Keratinocyte (primary cell): ENCODE results near the gene HLA-DPB1. TPM values are rescaled to one million over a fixed set of nuclear protein-coding genes. Genes with fewer than 3 reads are reported as not detected.

Experiments used
- DNase-seq: peaks from one replicate; pipeline ENCODE4 v3.0.0-alpha.2; 2011; ENCODE audit warnings: low read depth, missing footprints, low spot score
- FAIRE-seq: peaks from 2 replicates; lab custom pipeline; 2011; peaks lifted over from hg19 to GRCh38; lab: Jason Lieb, UNC
- H2AFZ ChIP-seq: 2 replicates; pipeline ENCODE4 v1.6.0; 2012; ENCODE audit warnings: low read length, control low read depth, inconsistent platforms; ENCODE audit not compliant: control insufficient read depth
- H3K27ac ChIP-seq: 2 replicates; pipeline ENCODE4 v1.5.1; 2011; ENCODE audit warnings: low read length; ENCODE audit not compliant: control insufficient read depth, insufficient read depth
- H3K27me3 ChIP-seq: 3 replicates; pipeline ENCODE4 v1.6.0; 2011; ENCODE audit warnings: low read length; ENCODE audit not compliant: control insufficient read depth, insufficient read depth; ENCODE audit errors: extremely low read depth
- H3K36me3 ChIP-seq, 2 experiments: 2 replicates in 1 of 2; 3 replicates in 1 of 2; pipeline ENCODE4 v1.5.1; 2011; ENCODE audit warnings: low read length in 2 of 2, mild to moderate bottlenecking in 1 of 2; ENCODE audit not compliant: control insufficient read depth in 2 of 2, insufficient read depth in 2 of 2; ENCODE audit errors: extremely low read depth in 1 of 2
- H3K4me1 ChIP-seq: 3 replicates; pipeline ENCODE4 v1.5.1; 2011; ENCODE audit warnings: low read length; ENCODE audit not compliant: control insufficient read depth, insufficient read depth; ENCODE audit errors: extremely low read depth
- H3K4me2 ChIP-seq: 3 replicates; pipeline ENCODE4 v1.6.0; 2011; ENCODE audit warnings: low read depth, low read length; ENCODE audit not compliant: control insufficient read depth, insufficient read depth; ENCODE audit errors: extremely low read depth
- H3K4me3 ChIP-seq, 3 experiments: fragments of 200-600 bp in 1 of 3; sonication (generic) in 1 of 3; 2 replicates in 2 of 3; 3 replicates in 1 of 3; pipeline ENCODE4 v1.5.1; 2011 to 2016; ENCODE audit warnings: low read length in 3 of 3, mild to moderate bottlenecking in 3 of 3, control low read depth in 2 of 3, inconsistent platforms in 1 of 3, low read depth in 1 of 3, mixed read lengths in 1 of 3, mixed run types in 1 of 3, moderate library complexity in 1 of 3; ENCODE audit not compliant: control insufficient read depth in 2 of 3, insufficient read depth in 2 of 3; ENCODE audit errors: extremely low read depth in 1 of 3
- H3K79me2 ChIP-seq: 2 replicates; pipeline ENCODE4 v1.6.0; 2012; ENCODE audit warnings: low read length; ENCODE audit not compliant: control insufficient read depth, insufficient read depth
- H3K9ac ChIP-seq: 3 replicates; pipeline ENCODE4 v1.6.0; 2011; ENCODE audit warnings: low read length; ENCODE audit not compliant: control insufficient read depth, insufficient read depth; ENCODE audit errors: extremely low read depth
- H3K9me1 ChIP-seq: 3 replicates; pipeline ENCODE4 v1.6.0; 2011; ENCODE audit warnings: low read length; ENCODE audit not compliant: control insufficient read depth, insufficient read depth; ENCODE audit errors: extremely low read depth
- H3K9me3 ChIP-seq: 2 replicates; pipeline ENCODE4 v1.5.1; 2012; ENCODE audit warnings: low read depth, low read length; ENCODE audit not compliant: control insufficient read depth
- H4K20me1 ChIP-seq: 3 replicates; pipeline ENCODE4 v1.6.0; 2011; ENCODE audit warnings: low read length; ENCODE audit not compliant: control insufficient read depth, insufficient read depth; ENCODE audit errors: extremely low read depth
- EZH2 ChIP-seq: IDR thresholded peaks from one replicate; pipeline ENCODE4 v1.6.1; 2012; ENCODE audit warnings: inconsistent platforms, mild to moderate bottlenecking, low read length, moderate library complexity
- dilution Hi-C: fragments of 300-500 bp; cut with MboI; formaldehyde crosslinking; loops from one replicate; pipeline ENCODE4 v1.7.0; 2020; ENCODE audit warnings: low sequenced_read_pairs; ENCODE audit not compliant: extremely low pct_ligation_motif_present
- polyA plus RNA-seq, 5 experiments: library from polyadenylated mRNA; depleted of rRNA in 3 of 5; stranded (reverse) in 3 of 5; stranded (forward) in 1 of 5; unstranded in 1 of 5; fragments of >200 nt; gene quantifications; 1 replicate in 1 of 5; 2 replicates in 3 of 5; 3 replicates in 1 of 5; pipeline versions ENCODE4 v1.2.1 to v1.2.3, GENCODE V29; 2011 to 2012; ENCODE audit warnings: missing spikeins in 2 of 5, low read depth in 1 of 5, low replicate concordance in 1 of 5
- TF ChIP-seq, protein P1 (sequence below), 3 experiments: IDR thresholded peaks in 1 of 3; conservative IDR thresholded peaks in 1 of 3; optimal IDR thresholded peaks in 1 of 3; 2 replicates in 2 of 3; 3 replicates in 1 of 3; pipeline versions ENCODE3 to v1.5.1; 2011; ENCODE audit warnings: low read length in 3 of 3, mild to moderate bottlenecking in 3 of 3, moderate library complexity in 2 of 3, control low read depth in 1 of 3, inconsistent platforms in 1 of 3; ENCODE audit not compliant: insufficient read depth in 2 of 3; ENCODE audit errors: extremely low read depth in 1 of 3

The HLA-DPB1 gene
- polyA plus RNA-seq, 1 donor (not counting 4 experiments of a cell fraction or from before 2014, with no cell fraction given) = 0.13 TPM

DNA sequence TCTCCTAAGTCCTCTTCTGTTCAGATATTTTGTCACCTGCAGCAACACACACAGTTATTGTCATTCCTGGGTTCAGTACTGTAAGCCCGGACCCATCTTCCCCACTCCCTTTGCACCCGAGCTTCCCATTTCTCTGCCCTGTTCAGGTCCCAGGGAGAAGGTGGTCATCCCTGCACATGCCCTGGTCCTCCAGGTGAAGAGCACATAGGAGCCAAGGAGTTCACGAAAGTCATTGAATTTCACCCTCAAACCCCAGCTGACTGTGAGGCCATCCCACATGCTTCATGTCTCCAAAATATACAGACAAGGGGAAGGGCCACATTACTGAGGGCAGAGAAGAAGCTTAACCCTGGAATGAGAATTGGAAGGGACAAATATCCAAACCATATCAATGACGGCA, 10.5 kb upstream of the HLA-DPB1 start:
- H2AFZ ChIP-seq = no peak overlapping the region
- dilution Hi-C loops = no loop called here
- FAIRE-seq (no peak), DNase-seq (no peak)
- TF ChIP-seq, protein P1, sequence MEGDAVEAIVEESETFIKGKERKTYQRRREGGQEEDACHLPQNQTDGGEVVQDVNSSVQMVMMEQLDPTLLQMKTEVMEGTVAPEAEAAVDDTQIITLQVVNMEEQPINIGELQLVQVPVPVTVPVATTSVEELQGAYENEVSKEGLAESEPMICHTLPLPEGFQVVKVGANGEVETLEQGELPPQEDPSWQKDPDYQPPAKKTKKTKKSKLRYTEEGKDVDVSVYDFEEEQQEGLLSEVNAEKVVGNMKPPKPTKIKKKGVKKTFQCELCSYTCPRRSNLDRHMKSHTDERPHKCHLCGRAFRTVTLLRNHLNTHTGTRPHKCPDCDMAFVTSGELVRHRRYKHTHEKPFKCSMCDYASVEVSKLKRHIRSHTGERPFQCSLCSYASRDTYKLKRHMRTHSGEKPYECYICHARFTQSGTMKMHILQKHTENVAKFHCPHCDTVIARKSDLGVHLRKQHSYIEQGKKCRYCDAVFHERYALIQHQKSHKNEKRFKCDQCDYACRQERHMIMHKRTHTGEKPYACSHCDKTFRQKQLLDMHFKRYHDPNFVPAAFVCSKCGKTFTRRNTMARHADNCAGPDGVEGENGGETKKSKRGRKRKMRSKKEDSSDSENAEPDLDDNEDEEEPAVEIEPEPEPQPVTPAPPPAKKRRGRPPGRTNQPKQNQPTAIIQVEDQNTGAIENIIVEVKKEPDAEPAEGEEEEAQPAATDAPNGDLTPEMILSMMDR (optimal IDR thresholded peaks at IDR 0.05 in 1 of 3, IDR thresholded peaks at IDR 0.05 in 1 of 3, conservative IDR thresholded peaks at IDR 0.05 in 1 of 3; ENCODE audit: extremely low read depth in 1 of 3, insufficient read depth in 2 of 3, low read length in 3 of 3) = no peak
- TF ChIP-seq EZH2 = no peak
- no peak overlapping the region for H3K4me2 ChIP-seq
- no peaks in the 10 kb centered on the region for H3K79me2 ChIP-seq
- no peaks in the 10 kb centered on the region for H3K36me3 ChIP-seq
- no peak overlapping the region for H3K9ac ChIP-seq
- no peaks in the 10 kb centered on the region for H3K9me1 ChIP-seq
- H3K9me3 ChIP-seq = no peaks in the 10 kb centered on the region
- H4K20me1 ChIP-seq = no peaks in the 10 kb centered on the region
- no peak overlapping the region for H3K4me3 ChIP-seq
- H3K4me1 ChIP-seq = no peaks in the 10 kb centered on the region
- H3K27ac ChIP-seq = no peak overlapping the region
- H3K27me3 ChIP-seq = peaks cover 4% of the 10 kb centered on the region

DNA sequence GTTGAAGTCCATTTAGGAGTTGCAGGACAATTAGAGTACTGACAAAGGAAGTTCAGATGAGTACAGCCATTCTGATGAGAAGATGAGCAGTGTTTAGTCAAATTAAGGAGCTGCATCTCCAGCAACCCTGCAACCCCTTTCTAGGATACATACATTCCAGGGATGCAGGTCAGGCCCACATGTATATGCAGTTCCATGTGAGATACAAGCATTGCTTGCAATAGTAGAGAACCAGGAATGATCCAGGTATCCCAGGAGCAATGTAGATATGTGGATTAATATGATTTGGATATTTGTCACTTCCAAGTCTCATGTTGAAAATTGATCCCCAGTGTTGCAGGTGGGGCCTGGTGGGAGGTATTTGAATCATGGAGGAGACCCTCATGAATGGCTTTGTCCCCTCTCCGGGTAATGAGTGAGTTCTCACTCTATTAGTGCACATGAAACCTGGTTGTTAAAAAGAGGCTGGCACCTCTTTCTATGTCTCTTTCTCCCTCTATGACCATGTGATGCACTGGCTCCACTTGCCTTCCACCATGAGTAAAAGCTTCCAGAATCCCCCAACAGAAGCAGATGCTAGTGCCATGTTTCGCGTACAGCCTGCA, 8.8 kb upstream of the HLA-DPB1 start:
- H3K4me2 ChIP-seq = no peak overlapping the region
- H3K36me3 ChIP-seq = no peaks in the 10 kb centered on the region
- H3K9me3 ChIP-seq = no peaks in the 10 kb centered on the region
- dilution Hi-C loops = no loop called here
- no peak overlapping the region for H3K27ac ChIP-seq
- TF ChIP-seq, protein P1 (optimal IDR thresholded peaks at IDR 0.05 in 1 of 3, IDR thresholded peaks at IDR 0.05 in 1 of 3, conservative IDR thresholded peaks at IDR 0.05 in 1 of 3; ENCODE audit: extremely low read depth in 1 of 3, insufficient read depth in 2 of 3, low read length in 3 of 3) = no peak
- no peak for TF ChIP-seq EZH2
- H3K79me2 ChIP-seq = no peaks in the 10 kb centered on the region
- no peaks in the 10 kb centered on the region for H3K9me1 ChIP-seq
- no peak overlapping the region for H2AFZ ChIP-seq
- H4K20me1 ChIP-seq = no peaks in the 10 kb centered on the region
- H3K4me1 ChIP-seq = no peaks in the 10 kb centered on the region
- peaks cover 4% of the 10 kb centered on the region for H3K27me3 ChIP-seq
- DNase-seq (no peak), FAIRE-seq (no peak)
- no peak overlapping the region for H3K9ac ChIP-seq
- no peak overlapping the region for H3K4me3 ChIP-seq
